OCI-M1 (cell line): ENCODE measurements around the gene CHSY3.
A peak's percentile ranks its signal among the peaks of the same experiment; 100 is the strongest.

Experiments
- DNase-seq: peaks from one replicate; lab custom pipeline; 2025; lab: John Stamatoyannopoulos, UW

CHSY3 gene

GRCh38 chr5:130096483-130096882 is 192.2 kb downstream of the CHSY3 start:
- no peak for DNase-seq

GRCh38 chr5:130099008-130099407 is 194.7 kb downstream of the CHSY3 start:
- no peak for DNase-seq

- DNase-seq = no peak
Measured at GRCh38 chr5:130102375-130102774, 198.1 kb downstream of the CHSY3 start.

DNA sequence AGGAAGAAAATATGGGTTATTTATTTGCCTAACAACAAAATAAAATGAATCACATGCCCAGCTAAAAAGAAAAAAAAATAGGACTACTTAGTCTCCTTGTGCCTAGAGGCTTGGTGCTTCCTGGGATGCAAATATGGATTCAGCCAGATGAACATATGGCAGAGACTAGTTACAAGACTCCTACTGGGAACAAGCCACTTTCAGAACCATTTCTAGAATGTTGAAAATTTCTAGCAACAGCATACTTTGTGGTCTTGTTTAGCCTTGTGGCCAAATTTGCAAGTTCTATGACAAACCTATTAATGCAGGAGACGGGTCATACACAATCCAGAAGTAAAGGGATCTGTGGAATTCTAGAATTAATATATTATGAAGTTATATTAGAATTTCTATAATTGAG is 198.7 kb downstream of the CHSY3 start:
- no peak for DNase-seq

- DNase-seq = no peak
Measured at GRCh38 chr5:130104895-130105688, 200.8 kb downstream of the CHSY3 start.

GRCh38 chr5:130106480-130106879 is 202.2 kb downstream of the CHSY3 start:
- DNase-seq = no peak

- peak; percentile 71 for DNase-seq
Measured at GRCh38 chr5:130109152-130109551, 204.9 kb downstream of the CHSY3 start.

GRCh38 chr5:130110328-130110727 is 206.1 kb downstream of the CHSY3 start:
- peak; percentile 75 for DNase-seq

GRCh38 chr5:130111746-130112145 is 207.5 kb downstream of the CHSY3 start:
- no peak for DNase-seq

DNA sequence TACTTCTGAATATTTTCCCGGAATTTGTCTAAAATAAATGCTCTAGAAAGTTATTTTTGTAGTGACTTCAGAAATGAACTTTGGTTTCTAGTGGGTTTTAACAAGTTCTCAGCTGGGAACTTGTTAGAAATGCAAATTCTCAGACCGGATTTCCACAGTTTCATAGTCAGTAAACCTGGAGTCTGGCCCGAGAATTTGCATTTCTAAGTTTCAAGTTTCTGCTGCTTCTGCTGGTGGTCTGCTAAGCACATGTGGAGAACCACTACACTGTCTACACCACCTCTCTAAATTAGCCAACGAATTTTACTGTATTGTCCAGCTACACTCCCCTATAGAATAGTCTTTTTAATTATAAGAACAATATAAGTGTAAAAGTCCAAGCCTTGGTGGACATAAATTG is 208.0 kb downstream of the CHSY3 start:
- no peak for DNase-seq

DNA sequence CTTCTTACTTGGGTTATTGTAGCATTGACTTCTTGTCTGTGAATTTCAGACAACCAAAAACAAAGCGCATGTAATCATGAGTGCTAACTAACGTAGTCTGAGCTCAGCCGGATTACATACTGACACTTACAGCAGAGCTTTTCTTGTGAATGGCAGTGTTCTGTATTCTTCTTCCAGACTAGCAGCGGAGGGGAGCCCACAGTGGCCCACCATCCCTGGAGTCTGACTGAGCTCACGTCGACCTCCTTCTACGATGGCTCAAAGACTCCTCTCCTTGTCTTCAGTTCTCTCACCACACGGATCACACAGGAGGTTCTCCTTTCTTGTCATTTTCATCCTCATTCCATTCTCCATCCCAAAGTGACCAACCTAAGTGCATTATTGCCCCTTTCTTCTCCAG is 211.4 kb downstream of the CHSY3 start:
- no peak for DNase-seq

- no peak for DNase-seq
Measured at GRCh38 chr5:130116462-130116861, 212.2 kb downstream of the CHSY3 start.

DNA sequence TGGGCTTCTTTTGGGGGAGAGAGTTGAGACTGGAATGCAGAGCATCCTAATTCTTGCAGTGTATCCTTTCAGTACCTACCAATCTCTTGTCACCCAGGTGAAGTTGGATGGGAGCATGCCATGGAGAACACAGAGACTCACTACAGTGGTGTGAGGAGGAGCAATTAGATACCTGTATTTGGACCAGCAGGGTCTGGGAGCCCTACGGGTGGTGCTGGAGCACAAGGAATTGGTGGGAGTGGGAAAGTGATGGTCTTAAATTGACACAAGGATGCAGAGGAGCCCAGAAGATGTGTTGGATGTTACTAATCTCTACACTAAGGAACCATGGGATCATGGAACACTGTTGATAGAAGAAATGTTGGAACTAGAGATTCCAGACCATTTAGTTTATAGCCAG is 212.7 kb downstream of the CHSY3 start:
- DNase-seq = no peak

DNA sequence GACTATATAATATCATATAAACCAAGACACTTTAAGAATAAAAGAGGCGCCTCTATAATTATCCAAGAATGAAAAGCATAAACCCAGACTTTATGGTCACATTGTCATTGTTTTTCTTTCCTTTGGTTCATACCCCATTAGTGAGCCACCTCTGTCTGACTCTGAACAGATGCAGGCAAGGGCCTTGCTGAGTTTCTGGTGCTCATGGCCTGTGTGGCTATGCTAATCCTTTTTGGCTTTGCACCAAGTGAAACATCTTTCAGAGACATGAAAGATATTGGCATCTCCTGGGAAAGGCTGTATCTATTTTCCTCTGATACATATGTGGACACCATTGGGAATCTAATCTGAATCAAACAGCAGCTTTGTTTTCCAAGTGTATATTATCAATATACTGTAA is 222.5 kb downstream of the CHSY3 start:
- DNase-seq = peak; percentile 25

DNA sequence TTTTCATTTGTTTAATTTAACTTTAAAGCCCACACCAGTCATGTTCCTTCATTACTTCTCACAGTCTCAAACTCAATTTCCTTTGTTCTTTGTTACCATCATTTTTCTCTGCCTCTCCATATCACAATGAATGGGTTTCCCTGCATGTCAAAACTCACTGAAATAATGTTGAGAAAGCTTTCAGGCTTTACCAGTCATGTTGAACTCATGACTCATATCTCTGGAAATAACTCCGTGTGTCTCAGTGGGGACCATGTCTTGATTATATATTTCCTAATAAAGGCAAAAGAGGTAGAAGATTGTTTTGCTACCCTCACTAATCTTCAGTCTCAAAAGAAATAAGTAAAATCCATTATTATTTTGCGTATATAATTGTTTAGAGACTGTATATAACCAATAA is 231.2 kb downstream of the CHSY3 start:
- no peak for DNase-seq

- no peak for DNase-seq
Measured at GRCh38 chr5:130136300-130136699, 232.0 kb downstream of the CHSY3 start.

- no peak for DNase-seq
Measured at GRCh38 chr5:130137681-130138080, 233.4 kb downstream of the CHSY3 start.

DNA sequence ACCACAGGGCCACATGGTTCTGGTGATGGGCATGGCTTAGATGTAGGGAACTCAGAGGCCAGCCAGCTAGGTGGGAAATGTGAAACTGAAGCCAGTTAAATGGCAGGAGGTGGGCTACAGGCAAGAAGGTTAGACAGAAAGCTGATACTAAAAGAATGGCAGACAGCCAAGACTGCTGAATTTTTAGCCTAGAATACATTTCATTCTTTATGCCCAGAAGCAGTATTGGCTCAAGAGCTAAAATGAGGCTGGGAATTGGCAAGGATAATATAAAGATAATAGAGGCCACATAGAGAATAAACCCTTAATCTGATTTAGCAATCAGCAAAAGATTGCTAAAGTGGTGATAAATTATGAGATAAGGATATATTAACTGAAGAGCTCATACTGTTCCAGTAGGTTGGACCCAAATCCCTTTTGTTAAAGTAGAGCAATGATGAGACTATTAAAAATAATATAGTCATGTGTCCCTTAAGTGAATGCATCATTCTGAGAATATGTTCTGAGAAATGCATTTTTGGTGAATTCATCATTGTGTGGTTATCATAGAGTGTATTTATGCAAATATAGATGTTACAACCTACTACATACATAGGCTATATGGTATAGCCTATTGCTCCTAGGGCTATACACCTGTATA is 234.3 kb downstream of the CHSY3 start:
- no peak for DNase-seq

GRCh38 chr5:130141659-130142320 is 237.5 kb downstream of the CHSY3 start:
- DNase-seq = peak; percentile 83

DNA sequence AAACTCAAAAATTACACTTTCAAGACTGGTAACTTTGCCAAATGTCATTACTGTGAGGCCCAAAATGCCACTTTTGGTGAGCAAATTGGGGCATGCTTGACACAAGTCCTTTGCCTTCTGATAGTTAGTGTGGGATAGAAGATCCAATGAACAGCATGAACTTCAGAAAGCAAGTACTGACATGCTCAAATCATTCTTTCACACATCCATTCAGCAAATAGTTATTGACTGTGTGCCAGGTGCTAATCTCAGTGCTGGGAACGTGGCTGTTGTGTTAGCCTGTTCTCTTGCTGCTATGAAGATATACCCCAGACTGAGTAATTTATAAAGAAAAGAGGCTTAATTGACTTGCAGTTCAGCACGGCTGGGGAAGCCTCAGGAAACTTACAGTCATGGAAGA is 247.0 kb downstream of the CHSY3 start:
- DNase-seq = no peak

- no peak for DNase-seq
Measured at GRCh38 chr5:130155345-130156011, 251.2 kb downstream of the CHSY3 start.

GRCh38 chr5:130158036-130158435 is 253.8 kb downstream of the CHSY3 start:
- DNase-seq = no peak

DNA sequence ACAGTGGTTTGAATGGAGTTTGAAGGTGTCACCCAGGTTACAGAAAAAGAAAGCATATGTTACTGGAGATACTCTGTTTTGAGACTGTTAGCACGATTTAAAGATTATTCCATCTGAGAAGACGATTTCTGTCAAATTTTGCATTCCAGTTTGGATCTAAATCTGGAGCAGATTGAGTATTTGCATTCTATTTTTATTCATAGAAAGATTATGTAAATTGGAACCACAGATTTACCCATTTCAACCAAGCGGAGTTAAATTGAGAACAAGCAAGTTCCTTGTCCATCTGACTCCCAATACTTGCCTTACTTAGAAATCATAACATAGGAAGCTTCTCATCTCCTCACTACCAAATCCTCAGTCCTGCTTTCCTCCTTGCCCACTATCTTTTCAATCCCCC is 255.7 kb downstream of the CHSY3 start:
- no peak for DNase-seq
